Smooth muscle cell of the brain vasculature (primary cell): Measurements from ENCODE around the gene CARF.
"Not testable (repeated sequence)": the region's sequence is repeated elsewhere in the genome, so short reads cannot be mapped to it uniquely, and the experiment has no call there.

Experiments
- DNase-seq: peaks from one replicate; pipeline ENCODE4 v3.0.0-alpha.2; 2012; ENCODE audit warnings: low read depth, low spot score

Gene CARF

DNA sequence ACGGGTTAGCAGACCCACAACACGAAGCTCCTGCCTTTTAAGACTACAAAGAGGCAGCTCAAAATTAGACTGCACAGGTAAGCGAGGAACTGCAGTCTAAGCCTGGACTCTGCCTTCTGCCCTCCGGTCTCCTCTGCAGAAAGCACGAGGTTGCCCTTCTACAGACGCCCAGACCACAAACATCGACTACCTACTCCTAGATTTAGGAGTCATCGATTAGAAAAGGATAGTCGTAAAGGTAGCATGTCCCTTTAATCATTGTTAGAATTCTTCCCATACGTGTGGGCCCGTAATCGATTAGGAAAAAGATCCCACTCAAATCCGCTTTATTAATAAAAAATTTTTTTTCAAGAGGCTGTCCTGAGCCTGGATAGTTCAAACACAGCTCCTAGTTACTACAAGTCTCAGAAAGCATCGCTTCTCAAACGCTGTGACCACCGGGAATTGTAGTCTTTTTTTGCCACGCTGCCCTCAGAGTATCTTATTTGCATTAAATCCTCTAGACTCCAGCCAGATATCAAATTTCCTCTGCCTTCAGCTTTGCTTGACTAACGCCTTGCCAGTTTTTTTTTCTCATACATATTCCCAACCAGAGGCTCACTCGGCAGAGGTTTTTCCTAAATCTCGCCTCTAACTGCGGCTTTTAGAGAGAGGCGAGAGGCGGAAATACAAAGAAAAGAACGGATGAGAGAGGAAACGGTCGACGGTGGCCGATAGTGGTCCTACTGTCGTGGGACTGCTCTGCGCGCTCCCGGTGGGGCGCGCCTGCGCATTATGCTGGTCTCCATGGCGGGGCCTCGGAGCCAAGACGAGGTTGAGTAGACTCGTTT, at the start of gene CARF, which contains the start of gene WDR12:
Gene CARF (plus strand): TSS at position 764 of the 830 bp plus-strand sequence. CDS start 29,628 bp downstream, outside the sequence.
Gene WDR12 (minus strand): TSS at position 162 of the 830 bp plus-strand sequence. CDS start 197 bp downstream, outside the sequence.
- peak; percentile 87 for DNase-seq

- no peak for DNase-seq
Measured at GRCh38 chr2:202870431-202871299, 41.4 kb upstream of the CARF start.

- no peak for DNase-seq
Measured at GRCh38 chr2:202871300-202872141, 40.6 kb upstream of the CARF start, which contains the start of gene ICA1L. Gene ICA1L (minus strand): TSS chr2:202871766. CDS start chr2:202829009, 42,757 bp downstream.

DNA sequence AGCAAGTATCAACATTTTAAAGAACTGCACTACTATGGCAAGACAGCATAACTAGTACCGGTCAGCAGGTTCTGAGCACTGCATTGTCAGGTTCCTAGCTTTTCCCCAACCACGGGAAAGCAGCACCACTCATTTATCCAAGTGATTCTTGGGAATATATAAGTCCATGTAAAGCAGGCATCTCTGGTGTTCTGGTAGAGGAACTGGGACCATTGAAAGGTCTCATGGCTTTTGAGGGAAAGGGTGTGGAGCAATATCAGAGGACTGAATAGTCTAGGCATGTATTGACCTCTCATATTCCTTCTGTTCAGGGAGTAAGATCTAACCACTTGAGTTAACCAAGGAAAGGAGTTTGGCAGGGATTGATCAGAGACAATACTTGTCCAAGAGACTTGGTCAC, 34.4 kb upstream of the CARF start:
- no peak for DNase-seq

DNA sequence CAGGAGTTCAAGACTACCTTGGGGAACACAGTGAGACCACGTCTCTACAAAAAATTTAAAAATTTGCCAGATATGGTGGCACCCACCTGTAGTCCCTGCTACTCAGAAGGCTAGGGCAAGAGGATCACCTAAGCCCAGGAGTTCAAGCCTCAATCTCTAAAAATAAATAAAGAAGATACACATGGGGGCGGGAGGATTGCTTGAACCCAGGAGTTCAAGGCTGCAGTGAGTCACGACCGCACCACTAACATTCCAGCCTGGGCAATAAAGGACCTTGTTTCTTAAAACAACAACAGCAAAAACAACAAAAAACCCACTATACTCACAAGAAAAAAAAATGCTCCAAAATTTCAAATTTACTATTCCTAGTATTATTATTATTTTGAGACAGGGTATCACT, 30.5 kb upstream of the CARF start:
- DNase-seq, result no peak

DNA sequence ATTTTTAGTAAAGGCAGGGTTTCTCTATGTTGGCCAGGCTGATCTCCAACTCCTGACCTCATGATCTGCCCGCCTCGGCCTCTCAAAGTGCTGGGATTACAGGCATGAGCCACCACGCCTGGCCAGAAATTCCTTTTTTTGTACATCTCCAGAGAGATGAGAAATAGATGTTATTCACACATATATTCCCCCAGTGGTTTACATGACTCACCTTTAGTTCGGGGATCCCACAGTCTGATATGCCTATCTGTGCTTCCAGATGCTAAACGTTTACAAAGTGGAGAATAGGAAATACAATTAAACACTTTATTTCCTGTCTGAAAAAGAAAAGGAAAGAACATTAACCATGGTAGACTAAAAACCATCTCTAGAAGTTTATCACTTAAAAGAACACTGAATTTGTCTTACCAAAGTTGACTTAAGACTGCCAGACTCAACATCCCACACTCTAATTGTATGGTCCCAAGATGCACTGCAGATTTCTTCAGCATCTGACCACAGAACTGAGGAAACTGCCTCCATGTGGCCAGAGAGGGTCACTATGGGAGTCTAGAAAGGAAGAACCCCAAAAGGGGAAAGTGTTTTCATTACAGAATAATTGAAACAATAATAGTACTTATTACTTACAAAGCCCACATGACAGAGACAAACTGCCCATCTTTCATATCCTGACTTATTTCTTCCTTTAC, 27.9 kb upstream of the CARF start:
- DNase-seq, result no peak

DNA sequence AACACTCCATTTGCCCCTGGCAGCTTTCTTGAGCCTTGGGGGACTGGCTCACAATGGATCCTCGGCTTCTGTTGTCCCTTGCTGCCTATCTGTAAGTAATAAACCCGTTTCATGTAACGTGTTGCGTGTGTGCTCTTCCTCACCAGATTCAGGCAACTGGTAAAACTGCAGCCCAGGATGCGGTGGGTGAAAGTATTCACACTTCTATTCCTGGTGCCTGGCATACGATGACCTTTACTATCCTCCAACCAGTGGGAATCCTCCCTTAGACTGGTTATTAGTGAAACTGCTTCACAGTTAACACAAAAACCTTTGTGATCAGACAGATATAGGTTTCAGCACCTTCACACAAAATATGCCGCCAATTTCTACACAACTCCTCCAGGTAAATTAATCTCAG, 26.9 kb upstream of the CARF start:
- no peak for DNase-seq

DNA sequence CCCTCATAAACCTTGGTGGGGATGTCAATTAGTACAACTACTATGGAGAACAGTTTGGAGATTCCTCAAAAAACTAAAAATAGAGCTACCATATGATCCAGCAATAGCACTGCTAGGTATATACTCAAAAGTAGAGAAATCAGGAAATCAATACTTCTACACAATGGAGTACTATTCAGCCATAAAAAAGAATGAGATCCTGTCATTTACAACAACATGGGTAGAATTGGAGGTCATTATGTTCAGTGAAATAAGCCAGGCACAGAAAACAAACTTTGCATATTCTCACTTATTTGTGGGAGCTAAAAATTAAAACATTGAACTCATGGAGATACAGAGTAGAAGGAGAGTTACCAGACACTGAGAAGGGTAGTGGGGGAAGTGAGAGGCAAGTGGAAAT, 6.6 kb upstream of the CARF start:
- not testable (repeated sequence) for DNase-seq

GRCh38 chr2:202908186-202908585, 3.9 kb upstream of the CARF start:
- no peak for DNase-seq

GRCh38 chr2:202909394-202910192, 2.5 kb upstream of the CARF start:
- DNase-seq, result no peak

GRCh38 chr2:202910250-202910649, 1.8 kb upstream of the CARF start:
- not testable (repeated sequence) for DNase-seq

- DNase-seq, result no peak
Measured at GRCh38 chr2:202910698-202911097, 1.4 kb upstream of the CARF start.

GRCh38 chr2:202911203-202911511, 918 bp upstream of the CARF start:
- DNase-seq, result no peak

DNA sequence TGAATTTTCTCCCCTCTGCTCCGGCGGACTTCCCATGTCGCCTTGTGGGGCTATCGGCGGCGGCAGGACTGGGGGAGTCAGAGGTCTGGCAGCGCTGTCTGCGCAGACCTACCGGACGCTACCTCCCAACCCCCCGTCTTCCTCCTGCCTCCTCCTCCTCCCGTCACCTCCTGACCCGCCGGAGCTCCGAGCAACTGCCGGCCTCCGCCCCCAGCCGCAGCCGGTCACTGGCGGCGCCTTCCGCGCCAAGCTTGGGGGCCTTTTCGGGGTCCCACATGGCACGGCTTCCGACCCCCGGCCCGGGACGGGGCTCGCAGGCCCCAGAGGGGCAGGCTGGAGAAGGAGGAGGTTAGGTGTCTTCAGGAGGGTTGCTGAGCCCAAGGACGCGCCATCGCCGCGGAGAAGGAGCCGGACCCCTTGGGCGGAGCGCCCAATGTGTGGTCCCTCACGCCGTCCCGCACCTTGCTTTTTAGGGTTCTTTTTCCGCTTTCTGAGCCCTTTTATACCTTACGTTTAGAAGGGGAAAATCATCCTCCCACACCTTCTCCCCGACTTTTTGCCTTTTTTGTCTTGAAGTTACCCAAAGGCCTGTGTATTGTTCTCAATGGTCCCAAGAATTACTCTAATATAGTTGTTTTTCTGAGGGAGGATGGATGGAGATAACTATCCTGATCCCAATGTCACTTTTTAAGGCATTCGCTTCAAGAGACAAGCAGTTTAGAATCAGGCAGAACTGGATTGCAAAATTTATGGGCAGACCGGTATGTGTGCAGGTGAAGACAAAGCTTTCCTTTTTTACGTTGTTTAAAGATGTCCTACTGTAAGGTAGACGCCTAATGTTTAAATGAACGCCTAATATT, 497 bp downstream of the CARF start:
- not testable (repeated sequence) for DNase-seq

GRCh38 chr2:202918860-202919259, 6.8 kb downstream of the CARF start:
- DNase-seq, result no peak

- no peak for DNase-seq
Measured at GRCh38 chr2:202932425-202933138, 20.5 kb downstream of the CARF start.

DNA sequence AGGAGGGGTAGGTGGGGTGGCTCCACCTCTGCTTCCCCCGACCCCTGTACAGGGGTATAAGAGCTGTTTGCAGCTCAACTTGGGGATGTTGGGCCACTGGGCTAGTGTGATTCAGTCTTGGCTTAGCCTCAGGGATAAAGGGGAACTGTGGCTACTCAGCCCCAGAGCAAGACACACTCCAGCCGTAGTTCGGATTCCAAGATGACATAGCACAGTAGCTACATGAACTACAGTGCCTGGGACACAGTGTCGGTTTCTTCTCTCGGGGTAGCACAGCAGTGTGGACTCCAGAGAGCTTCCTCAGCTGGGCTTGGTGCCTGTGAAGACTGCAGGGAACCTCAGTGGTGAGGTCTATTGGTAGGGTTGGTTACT, 21.1 kb downstream of the CARF start:
- DNase-seq, result no peak

DNA sequence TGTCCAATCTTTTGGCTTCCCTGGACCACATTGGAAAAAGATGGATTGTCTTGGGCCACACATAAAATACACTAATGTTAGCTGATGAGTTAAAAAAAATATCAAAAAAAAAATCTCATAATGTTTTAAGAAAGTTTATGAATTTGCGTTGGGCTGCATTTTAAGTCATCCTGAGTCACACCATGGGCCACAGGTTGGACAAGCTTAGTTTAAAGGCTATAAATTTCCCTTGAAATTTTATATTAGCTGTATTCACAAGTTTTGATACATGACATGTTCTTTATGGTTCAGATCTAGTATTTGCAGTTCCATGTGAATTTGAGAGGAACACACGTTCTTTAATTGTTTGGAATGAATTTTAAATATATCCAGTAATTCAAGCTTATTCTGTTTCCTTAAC, 21.9 kb downstream of the CARF start:
- no peak for DNase-seq

GRCh38 chr2:202934456-202934855, 22.4 kb downstream of the CARF start:
- DNase-seq, result no peak
